Stimulated activated CD4-positive, alpha-beta T cell treated with anti-CD3 and anti-CD28 coated beads, Interleukin-4, amount 100 ng/mL, for 4 hours (primary cell): ENCODE measurements around the gene S1PR4.
"Not testable (repeated sequence)": the region's sequence is repeated elsewhere in the genome, so short reads cannot be mapped to it uniquely, and the experiment has no call there.

Source experiments
- DNase-seq, 2 experiments: peaks; one replicate each; pipeline ENCODE4 v3.0.0-alpha.2; 2020

Gene S1PR4

DNA sequence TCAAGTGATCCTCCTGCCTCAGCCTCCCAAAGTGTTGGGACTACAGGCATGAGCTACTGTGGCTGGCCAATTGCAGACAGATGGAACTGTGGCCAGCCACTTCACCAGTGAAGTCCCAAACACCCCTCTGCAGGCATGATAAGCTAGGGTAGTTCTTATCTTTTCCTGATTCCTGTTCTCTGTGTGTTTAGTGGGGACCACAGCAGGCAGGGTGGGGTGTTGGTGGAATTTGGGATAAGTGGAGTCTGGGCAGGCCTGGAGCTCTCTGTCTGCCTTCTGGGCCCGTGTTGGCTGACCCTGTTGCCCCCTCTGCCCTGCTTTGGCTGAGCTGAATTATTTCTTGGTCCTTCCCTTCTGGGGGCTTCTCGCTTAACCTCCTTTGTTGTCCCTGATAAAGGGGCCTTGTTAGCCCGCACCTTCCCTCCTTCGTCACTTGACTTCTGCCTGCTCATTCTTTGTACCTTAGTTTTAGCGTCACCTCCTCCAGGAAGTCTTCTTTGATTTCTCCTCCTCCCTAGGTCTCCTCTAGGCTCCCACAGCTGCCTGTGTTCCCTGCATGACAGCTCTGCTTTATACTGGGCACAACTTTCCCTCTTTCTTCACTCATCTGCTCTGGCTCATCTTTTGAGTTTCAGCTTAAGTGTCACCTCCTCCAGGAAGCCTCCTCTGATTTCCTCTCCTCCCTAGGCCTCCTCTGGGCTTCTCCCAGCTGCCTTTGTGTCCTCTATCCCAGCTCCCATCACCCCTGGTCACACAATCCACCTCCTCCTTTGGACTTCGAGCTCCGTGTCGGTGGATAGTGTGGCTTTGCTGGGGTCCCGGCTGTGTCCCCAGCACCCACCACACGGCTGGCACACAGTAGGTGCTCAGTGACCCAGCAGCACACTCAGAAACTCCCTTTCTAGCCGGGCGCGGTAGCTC is 5.4 kb downstream of the S1PR4 start:
- DNase-seq = no peak

DNA sequence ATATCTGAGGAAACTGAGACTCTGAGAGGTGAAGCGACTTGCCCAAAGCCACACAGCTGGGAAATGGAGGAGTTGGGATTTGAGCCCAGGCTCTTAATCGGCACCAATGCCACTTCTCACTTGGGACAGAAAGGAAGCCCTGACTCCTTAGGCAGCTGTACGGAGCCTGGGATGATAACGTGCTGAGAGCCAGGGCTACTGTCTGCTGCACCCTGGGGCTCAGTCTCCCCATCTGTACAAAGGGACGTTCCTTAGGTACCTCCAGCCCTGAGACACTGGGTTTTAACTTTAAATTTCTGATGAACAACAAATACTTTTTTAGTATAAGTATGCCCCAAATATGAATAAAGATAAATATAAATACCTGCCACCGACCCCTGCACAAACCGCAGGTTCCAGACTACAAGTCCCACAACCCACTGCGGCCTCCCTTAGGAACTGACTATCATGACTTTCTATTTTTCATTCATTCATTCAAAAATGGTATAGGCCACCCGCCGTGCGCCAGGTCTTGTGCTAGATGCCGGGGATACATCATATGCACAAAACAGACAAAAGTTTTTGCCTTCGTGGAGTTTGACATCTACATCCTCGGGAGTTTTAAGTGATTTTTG is 6.4 kb downstream of the S1PR4 start:
- DNase-seq = peak in 1 of 2 experiments; percentile 59

DNA sequence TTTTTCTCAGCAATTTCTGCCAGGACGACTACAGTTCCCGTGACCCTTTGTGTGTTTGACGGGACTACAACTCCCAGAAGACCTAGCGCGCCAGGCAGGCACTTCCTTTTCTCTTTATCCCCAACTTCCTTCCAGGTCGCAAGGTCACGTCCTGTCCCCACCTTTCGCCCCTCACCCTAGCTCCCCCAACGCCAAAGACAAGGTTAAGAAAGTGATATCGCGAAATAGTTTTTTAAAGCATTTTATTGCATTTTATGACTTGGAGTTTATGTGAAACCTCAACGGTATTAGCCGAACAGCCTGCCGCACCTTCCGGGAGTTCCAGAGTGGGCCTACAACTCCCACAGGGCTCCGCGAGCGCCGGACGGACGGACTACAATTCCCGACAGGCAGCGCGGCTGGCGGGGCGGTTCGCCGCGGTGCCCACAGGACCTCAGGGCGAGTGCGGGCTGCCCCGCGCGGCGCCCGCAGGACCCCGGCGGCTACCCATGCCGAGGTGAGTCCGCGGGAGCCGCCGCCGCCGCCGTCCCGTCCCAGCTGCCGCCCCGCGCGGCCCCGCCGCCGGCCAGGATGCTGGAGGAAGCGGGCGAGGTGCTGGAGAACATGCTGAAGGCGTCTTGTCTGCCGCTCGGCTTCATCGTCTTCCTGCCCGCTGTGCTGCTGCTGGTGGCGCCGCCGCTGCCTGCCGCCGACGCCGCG is 7.0 kb downstream of the S1PR4 start, which contains the start of gene NCLN:
NCLN (plus strand) TSS at position 470 of the 699 bp plus-strand sequence; CDS start at position 571, 101 bp downstream.
- DNase-seq = peak; percentile 93 to 95

DNA sequence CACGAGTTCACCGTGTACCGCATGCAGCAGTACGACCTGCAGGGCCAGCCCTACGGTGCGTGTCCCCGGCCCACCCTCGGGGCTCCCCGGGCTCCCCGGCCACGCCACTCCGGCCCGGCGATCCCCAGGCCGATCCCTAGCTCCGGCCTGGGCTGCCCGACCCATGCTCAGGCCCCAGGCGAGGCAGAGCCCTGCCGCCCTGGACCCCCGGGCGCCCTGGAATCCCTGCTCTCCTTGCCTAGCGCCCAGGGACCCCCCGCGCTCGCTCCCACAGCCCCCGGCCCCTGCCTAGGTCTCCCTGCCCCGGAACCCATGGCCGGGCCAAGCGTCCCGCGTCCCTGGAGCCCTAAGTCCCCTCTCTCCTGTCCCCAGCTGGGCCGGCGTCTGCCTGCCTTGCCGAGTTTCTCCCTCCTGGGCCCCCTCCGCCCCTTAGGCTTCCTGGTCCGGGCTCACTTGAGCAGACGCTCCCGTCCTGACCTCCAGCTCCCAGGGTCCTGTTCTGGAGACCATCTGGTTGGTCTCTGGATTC is 7.7 kb downstream of the S1PR4 start:
- no peak for DNase-seq

DNA sequence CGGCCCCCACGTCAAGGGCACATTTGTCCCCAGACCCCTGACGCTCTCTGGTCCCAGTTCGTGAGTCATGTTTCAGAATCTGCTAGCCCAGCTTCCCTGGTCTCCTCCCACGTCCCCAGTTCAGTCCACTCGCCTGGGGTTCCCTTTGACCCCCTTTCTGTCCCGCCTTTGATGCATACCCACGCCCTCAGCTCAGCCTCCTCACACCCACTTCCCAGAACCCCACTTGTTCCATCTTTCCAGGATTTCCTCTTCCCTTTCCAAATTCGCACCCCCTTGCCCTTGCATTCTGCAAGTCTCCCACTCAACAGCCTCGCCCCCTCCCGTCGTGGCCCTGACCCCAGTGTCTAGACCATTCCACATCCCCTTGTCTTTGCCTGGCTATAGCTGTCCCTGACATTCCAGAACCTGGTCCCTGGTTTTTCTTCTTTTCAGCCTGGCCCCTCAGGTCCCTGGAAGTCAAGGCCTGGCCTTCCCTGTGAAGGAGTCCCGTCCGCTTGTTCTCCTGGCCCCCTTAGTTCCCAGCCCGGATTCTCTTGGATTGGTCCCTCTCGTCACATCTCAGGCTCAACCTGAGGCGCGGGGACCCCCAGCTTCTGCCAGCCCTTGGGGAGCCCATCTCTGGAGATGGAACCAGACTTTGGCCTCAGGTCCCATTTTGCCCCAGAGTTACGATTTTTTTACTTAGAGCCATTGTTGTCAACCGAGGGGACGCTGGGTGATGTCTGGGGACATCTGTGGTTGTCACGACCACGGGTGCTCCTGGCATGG is 8.5 kb downstream of the S1PR4 start:
- no peak for DNase-seq

DNA sequence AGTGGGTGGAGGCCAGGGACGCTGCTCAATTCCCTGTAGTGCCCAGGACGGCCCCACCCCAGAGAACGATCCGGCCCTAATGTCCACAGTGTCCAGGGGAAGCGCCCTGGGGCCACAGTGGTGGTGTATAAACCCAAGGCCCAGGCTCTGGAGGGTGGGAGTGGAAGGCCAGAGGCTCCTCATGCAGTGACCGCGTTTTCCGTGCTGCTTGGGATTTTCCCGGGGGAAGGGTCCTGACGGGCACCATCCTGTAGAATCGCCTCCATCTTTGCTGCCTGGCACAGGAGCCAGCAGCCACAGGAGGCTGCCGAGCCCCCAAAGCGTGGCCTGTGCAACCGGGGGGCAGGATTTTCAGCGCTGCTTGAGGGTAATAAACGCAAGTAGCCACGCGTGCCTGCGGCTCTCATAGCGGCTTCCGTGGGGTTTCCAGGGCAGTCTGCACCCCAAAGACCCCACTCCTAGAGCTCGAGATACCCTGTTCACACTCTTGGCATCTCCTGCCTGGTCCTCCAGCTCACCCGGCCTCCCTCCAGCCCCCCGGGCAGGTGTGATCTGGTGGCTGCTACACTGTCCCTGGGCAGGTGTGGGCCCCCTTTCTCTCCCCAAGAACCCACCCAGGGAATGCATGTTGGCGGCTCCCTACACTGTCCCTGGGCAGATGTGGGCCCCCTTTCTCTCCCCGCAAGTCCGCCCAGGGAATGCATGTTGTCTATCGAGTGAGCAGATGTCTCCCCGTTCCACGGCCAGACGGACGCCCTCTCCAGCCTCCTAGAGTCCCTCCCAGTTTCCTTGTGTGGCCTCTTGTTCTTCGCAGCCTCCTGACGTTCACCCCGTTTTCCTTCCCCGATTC is 9.3 kb downstream of the S1PR4 start:
- no peak for DNase-seq

DNA sequence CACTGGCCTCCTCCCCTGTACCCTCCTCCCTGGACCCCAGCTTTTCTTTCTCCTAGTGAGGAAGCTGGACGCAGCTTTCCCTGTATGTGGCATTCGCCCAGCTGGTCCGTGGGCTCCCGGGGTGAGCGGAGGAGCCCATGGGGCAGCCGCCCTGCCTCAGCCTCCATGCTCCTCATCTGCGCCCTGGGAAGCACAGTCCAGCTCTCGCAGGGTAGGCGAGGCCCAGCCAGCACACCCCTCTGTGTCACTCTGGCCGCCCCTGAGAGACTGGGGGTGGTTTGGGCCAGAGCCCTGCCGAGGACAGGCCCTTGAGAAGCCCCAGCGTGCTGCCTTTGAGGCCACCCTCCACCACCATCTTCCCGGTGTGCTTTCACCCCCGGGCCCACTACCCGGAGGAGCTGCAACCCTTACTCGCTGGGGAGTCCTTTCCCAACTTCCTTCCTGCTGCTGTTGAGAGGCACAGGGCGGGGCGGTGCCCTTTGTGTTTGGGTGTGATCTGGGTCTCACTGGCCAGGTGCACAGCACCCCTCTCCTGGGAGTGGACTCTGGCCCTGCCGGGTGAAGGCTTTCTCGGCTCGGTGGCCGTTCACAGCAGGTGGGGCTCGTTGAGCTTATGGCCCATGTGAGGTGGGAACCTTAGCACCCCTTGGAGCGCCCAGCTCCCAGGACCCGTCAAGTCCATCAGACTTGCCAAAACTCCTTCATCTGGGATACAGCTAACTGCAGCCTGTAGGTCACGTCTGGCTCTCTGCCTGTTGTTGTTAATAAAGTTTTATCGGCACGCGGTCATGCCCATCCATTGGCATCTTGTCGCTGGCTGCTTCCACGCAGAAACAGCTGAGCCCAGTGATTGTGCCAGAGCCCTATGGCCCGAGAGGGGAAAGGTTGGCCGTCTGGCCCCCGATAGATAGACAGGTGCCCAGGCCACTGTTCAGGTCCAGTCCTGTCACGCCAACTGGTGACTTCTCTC is 10.3 kb downstream of the S1PR4 start:
- no peak for DNase-seq

DNA sequence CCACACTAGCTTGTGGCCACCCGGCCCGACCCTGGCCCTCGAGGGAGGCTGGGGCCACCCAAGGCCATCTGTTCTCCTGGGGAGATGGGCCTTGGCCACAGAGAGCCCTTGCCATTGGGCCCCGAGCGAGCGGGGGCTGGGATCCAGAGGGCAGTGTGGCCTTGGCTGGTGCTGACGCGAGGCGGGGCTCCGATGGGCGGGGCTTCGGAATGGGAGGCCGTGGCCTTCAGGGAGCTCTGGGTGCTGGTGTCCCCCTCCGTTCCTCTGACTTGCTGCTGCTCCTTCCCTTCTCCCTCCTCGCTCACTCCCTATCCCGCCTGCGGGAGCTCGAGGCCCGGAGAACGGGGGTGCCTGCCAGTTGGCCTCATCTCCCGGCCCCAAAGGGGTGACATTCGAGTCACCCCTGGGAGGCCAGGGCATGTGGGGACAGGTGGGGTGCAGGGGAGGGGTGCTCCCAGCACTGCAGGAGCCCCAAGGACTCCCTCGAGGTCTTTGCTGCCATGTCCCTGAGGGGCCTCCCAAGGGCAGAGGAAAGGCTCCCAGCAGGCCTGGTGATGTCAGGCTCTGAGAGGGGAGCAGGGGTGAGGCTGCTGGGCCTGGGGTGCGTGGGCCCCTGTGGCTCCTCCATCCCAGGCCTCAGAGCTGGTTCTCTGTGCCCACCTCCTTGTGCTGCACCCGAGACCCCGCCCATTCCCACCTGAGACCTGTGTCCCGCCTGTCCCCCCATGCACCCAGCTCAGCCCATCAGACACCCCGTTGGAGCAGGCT is 11.3 kb downstream of the S1PR4 start:
- no peak for DNase-seq

DNA sequence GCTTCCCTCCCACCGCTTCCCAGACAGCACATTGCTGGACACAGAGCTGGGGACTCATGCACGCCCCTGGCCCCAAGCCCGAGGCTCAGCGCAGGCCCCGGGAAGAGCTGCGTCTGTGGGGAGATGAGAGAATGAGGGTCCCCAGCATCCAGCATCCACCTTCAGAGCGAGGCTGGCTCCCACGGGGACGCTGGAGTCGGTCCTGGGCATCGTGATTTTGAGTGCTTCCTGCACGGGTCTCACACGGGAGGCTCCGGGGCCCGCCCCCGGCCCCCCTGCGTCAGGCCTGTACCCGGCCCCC is 11.9 kb downstream of the S1PR4 start:
- no peak for DNase-seq

DNA sequence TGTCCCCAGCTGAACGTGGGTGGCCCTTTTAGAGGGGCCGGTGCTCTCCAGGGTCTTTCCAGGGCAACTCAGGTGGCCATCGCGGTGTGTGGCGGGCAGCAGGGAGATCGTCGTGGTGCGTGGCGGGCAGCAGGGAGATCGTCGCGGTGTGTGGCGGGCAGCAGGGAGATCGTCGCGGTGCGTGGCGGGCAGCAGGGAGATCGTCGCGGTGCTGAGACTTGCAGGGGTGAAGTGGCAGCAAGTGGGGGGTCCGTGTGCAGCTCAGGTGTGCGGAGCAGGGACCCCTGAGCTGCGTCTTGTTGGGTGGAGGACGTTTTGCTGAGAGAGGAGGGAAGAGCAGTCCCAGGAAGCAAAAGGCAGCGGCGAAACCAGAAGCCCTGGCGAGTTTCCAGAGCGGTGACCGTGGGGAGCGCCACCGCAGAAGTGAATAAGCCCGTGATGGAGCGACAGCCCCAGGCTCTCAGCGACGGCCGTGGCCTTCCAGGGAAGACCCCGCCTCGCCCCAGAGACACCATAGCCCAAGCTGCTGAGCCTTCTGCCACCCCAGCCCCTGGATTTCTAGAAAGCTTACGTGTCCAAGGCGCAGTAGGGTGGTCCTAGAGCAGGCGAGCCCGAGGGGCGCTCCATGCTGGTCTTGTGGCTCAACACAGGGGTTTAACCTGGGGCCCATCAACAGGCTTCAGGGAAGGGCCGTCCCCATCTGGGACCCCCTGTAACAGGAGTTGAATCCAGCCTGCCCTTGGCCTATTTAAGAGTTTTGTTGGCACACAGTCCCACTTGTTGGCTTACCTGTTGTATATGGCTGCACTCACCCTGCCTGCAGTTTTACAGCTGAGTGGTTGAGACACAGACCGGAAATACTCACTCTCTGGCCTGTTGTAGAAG is 12.6 kb downstream of the S1PR4 start:
- DNase-seq = no peak

DNA sequence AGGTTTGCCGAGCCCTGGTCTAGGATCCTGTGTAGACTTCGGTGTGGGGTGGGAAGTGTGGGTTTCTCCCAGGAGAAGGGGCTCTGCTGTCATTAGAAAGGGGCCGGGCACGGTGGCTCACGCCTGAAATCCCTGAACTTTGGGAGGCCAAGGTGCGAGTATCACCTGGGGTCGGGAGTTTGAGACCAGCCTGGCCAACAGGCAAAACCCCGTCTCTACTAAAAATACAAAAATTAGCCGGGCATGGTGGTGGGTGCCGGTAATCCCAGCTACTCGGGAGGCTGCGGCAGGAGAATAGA is 13.2 kb downstream of the S1PR4 start:
- not testable (repeated sequence) for DNase-seq

DNA sequence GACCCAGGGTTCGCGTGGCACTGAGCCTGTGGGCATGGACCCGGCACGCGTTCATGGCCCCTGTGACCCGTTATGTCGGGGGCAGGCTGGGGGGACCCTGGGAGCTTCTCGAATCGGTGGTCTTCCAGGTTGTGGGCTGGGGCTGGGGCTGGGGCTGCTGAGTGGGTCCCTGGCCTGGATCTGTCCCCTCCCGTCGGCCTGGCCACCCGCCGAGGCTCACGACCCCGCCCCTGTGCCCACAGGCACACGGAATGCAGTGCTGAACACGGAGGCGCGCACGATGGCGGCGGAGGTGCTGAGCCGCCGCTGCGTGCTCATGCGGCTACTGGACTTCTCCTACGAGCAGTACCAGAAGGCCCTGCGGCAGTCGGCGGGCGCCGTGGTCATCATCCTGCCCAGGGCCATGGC is 13.7 kb downstream of the S1PR4 start:
- DNase-seq = no peak

DNA sequence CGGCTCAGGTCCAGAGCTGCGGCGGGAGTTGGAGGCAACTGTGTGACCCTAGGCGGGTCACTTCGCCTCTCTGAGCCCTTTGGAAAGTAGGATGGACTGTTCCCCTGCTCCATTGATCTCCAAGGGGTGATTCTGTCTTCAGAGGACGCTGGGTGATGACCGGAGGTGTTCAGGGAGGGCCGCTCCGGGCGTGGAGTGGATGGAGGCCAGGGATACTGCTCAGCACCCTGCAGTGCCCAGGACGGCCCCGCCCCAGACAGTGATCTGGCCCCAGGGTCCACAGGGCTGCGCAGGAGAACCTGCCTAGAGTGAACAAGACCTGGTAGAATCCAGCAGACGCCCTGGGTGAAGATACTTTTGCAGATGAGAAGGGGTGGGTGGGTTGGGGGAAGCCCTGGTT is 14.1 kb downstream of the S1PR4 start:
- DNase-seq = no peak

DNA sequence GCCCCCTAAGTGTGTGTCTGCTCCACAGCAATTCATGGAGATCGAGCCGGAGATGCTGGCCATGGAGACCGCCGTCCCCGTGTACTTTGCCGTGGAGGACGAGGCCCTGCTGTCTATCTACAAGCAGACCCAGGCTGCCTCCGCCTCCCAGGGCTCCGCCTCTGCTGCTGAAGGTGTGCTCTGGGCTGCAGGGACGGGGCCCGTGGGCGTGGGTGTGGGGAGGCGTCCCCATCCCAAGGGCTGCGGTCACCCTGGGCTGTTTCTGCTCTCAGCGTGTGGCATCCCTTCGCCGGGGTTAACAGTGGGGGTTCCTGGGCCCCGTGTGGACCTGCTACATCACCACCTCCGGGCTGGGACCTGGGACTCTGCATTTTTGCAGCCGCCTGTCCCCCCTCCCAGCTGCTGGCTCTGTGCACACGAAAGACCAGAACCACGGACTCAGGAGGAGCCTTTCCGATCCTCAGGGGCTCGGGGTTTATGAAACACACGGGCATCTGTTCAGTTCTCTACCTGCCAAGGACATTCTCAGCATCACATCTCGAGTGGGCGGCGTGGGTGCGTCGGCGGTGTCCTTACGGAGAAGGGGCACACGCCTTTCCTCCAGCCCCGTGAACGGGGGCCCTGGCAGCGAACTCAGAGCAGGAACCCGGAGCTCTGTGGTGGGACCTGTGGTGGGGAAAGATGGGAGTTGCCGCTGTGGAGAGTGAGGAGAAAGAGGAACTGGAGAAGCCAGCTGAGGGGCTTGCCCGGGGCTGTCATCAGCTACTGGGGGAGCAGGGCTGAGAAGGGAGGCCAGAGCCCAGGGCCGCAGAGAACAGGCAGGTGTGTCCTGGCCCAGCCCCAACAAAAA is 14.9 kb downstream of the S1PR4 start:
- no peak for DNase-seq

DNA sequence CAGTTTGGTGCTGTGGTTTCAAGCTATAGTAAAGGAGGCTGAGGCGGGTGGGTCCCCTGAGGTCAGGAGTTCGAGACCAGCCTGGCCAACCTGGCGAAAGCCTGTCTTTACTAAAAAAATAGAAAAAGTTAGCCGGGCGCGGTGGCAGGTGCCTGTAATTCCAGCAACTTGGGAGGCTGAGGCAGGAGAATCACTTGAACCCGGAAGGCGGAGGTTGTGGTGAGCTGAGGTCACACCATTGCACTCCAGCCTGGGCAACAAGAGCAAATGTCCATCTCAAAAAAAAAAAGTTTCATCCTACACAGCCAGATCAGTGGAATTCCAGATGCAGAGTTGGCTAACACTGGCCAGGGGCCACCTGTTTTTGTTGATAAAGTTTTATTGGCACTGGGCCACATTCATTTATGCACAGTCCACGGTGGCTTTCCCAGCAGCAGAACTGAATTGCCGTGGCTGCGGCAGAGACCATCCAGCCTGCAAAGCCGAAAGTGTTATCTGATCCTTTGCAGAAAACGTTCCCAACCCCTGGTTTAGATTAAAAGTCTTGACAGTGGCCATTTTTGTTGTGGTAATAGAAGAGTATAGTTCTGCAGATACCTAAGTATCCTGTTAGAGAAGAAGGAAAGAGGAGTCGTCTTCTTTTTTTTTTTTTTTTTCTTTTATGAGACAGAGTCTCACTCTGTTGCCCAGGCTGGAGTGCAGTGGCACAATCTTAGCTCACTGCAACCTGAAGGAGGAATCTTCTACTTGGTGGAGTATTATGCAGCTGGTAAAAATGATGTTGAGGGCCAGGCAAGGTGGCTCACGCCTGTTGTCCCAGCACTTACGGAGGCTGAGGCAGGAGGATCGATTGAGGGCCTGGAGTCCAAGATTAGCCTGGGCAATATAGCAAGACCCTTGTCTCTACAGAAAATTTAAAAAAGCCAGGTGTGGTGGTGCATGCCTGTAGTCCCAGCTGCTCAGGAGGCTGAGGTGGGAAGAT is 15.8 kb downstream of the S1PR4 start:
- no peak for DNase-seq

DNA sequence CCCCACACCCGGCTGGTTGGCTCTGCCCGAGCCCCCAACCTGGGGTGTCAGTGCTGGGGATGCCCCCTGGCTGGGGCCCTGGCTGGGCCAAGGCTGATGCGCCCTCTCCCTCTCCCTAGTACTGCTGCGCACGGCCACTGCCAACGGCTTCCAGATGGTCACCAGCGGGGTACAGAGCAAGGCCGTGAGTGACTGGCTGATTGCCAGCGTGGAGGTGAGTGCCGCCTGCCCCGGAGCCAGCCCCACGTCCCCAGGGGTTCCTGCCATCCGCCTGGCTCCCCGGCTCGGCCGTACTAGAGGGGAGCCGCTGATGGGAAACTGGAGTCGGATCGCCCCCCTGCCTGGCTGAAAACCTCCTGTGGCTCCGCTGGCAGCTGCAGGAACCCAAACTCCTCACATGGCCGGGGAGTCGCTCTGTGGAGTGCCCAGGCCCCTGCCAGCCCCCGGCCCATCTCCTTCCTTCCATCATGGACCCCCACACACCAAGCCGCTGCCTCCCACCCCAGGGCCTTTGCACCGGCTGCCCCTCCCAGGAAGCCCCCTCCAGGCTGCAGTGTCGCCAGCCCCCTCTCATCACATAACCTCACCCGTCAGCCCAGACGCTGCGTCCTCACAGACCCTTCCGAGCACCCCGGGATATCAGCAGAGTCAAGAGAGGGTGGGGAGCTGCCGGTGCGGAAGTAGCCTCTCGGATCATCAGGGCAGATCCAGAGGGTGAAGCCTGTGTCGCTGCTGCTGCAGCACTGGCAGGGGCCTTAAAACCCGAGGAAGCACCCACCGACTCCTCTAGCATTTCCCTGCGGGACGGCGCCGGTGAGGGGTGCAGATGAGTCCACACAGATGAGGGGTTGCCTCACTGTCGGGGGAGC is 17.7 kb downstream of the S1PR4 start:
- DNase-seq = no peak
